Amniotic epithelial cell (primary cell): ENCODE results near the gene STARD3.
A peak's percentile ranks its signal among the peaks of the same experiment; 100 is the strongest.

Source experiments
- DNase-seq: peaks from one replicate; pipeline ENCODE4 v3.0.0-alpha.2; 2010; ENCODE audit warnings: low read depth

STARD3 gene

DNA sequence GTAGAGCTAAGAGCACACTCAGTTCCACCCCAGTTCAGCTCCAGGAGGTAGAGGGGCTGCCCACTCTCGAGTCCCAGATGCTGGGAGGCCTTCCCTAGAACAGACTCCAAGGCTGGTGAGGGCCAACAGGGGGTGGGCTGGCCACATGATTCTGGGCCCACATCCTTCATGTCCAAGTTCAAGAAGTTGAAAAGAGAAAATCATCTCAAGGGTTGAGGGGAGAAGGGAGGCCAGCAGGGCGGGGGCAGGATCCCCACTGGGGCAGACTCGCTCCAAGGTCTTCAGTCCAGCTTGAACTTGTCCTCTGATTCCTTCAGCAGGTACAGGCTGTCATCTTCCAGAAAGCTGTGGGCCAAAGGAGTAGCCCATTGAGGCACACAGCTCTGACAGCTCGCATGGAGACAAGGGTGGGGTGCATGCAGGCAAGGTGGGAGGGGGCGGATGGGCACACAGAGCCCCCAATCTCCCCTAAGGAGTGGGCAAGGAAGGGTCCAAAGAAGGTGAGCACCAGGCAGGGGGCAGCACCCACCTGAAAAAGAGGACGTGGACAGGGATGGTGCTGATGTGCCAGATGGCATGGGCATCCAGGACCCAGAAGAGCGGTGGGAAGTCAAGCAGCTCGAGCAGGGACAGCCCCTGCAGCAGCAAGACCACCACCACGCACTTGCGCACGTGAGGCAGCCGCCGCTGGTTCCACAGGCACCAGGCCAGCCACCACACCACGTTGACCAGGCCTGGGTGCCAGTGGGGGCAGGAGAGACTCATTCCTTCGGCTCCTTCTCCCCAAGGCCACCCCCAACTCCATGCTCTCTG is 35.8 kb downstream of the STARD3 start:
- no peak for DNase-seq

DNA sequence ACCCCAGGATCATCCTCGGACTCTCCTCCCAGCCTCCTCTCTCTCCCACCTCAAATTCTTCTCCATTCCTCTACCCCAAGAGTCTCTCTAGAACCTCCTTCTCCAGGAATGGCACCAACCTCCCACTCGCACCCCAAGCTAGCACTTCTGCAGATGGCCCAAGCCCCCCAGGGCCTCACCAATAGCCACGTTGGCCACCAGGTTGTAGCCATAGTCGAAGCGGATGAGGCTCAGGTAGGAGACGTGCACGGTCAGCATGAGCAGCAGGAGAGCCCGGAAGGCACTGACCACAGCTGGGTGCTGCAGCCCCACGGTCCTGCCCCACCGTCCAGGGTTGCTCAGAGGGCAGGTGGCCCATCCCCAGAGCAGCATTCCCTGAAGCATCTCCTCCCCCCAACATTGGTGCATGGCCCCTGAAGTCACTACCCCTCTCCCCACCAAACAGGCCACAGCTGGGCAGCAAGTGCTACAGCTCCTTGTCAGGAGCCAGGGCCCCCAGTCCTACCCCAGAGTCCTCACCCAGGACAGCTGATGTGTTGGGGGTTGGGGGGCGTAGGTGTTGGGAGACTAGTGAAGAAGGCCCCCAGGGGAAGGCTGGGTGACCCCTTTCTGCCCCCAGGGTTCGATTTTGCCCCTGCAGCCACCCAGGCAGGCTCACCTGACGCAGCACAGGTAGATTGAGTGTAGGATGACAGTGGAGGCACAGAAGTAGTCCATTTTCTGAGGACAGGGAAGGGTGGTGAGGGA is 36.6 kb downstream of the STARD3 start:
- no peak for DNase-seq

DNA sequence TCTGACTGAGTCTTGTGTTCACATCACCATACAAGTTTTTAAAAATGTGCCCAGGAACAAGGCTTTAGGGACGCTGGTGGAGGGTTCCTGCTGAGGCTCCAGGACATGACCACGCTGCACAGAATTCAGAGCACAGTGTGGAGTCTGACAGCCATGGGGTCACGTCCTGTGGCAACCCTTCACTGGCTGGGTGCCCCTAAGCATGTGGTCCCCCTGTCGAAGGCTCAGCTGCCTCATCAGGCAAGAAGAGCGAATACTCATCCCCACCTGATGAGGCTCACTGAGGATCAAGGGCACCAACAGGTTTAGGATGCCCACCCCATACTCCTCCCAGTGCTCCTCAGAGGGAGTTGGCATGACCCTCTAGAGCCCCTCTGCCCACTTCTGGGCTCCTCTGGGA is 37.2 kb downstream of the STARD3 start:
- DNase-seq, result no peak

DNA sequence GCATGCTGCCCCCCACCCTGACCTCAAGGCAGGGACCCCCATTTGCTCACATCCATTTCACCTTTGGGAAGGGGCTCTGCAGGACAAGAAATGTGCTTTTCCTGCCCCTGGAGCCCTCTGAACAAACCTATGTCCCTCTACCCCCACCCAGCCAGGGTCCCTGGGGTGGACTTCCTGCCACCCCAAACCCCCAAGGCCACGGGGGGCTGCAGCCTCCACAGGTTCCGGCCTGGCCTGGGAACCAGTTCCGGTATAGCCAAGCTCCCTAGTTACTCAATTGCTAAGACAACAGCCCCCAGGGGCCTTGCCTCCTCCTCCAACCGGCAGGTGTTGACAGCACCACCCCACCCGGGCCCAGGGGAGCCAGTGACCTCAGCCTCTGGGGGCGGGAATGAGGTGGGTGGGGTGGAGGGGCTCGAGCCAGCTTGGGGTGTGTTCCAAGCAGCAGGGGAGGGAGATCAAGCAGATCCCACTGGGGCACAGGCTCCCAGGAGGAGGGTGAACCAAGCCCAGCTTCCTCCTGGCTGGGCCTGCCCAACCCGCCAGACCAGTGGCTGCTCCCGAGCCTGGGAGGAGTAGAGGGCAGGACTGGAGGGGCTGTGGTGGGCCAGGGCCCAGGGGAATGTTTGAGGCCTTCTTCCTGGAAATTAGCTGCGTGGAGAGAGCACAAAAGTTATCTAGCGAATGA is 37.9 kb downstream of the STARD3 start:
- no peak for DNase-seq

DNA sequence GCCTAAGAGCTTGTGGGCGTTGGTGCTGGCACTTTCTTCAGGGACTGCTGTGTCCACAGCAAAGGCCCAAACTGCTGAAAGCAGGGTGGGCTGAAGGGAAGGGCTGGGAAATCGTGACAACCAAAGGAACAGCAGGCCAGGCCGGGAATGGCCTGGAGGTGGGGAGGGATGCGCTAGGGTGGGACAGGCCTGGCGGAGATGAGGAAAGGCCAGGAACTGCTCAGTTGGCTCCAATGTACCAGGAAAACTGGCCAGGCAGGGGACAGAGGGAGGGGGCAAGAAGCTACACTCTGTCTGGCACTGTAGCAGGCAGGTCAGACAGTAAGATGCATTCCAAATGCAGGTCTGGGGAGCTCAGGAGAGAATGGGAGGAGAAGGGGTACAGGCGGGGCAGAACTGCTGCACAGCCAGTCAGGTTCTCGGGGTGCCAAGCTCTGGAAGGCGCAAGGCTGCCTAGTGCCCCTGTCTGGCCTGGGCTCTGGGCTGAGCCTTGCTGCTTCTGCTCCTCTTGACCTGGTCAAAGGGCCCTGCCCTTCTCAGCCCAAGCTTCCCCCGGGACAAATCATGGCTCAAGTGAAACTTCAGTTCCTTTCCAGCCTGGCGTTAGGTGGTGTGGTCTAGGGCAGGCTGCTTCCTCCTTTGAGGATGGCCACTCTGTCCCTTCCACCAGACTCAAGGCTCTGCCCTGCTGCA is 38.6 kb downstream of the STARD3 start:
- DNase-seq, result no peak

DNA sequence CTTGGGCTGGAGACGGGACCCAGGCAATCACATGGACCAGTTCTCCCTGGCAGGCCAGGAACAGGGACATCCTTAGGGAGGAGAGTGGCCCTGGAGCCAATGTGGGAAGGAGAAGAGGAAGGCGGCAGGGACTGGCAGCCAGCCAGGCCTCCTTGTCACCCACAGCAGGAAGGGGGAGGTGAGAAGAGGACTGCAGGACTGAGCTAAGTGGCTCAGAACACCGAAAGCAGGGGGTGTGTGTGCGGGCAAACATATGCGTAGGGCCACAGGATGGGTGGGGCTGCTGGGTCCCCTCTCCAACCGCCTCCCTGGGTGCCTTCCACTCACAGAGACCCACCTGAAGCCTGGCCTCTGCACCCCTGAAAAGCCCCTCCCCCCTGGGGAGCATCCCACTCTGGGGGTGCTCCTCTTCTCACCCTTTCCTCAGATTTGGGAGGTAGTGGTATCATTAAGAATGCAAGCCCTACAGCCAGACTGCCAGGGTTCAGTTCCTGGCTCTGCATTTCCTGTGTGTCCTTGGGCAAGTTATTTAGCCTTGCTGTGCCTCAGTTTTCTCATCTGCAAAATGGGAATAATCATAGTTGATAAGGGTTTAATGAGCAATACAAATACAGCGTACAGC is 39.4 kb downstream of the STARD3 start:
- DNase-seq, result no peak

DNA sequence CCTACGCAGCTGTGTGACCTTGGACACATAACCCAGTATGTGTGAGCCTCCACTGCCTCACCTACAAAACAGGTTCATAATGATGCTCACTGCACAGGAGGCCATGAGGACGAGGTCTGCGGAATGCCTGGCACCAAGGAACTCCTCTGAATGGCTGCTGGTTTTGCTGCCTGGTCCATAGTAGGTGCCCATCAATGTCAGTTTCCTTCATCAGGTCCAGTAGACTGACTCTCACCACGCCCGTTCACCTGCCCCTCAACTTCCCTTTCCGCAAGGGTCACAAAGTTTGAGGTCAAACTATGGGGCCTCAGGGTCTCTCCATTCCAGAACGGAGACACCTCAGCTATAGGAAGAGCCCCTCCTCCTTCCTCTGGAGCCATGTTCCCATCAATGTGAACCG is 40.1 kb downstream of the STARD3 start:
- no peak for DNase-seq

DNA sequence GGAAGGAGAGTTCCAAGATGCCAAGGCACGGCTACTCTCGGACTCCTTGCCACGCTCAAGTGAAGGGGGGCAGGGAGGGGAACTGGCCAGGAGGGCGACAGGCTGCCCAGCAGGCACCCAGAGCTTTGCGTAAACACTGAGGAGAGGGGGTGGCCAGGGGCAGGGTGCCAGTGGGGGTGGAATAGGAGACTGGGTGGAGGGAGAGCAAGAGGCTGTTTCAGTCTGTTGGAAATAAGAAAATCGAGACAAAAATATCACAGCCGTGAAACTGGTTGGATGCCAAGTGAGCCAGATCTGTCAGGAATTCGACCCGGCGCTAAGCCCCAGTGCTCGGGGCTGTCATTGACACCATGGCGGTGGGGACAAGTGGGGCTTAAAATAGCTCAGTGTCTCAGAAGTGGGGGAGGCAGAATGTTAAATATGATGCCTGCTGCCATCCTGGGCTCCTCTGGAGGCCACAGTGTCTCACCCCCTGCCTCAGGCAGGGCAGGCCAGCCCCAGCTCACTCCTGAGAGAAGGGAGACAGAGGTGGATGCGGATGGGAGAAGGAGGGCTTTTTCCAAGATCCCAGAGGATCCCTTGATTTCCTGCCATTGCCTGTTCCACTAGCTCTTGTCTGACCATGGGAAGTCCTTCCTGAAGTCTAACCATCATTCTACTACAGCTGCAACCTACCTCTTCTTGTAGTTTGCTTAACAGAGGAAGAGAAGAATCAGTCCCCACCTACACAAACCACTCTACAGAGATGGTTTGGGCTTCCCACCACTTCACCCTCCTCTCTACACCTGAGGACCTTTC is 40.8 kb downstream of the STARD3 start:
- no peak for DNase-seq

DNA sequence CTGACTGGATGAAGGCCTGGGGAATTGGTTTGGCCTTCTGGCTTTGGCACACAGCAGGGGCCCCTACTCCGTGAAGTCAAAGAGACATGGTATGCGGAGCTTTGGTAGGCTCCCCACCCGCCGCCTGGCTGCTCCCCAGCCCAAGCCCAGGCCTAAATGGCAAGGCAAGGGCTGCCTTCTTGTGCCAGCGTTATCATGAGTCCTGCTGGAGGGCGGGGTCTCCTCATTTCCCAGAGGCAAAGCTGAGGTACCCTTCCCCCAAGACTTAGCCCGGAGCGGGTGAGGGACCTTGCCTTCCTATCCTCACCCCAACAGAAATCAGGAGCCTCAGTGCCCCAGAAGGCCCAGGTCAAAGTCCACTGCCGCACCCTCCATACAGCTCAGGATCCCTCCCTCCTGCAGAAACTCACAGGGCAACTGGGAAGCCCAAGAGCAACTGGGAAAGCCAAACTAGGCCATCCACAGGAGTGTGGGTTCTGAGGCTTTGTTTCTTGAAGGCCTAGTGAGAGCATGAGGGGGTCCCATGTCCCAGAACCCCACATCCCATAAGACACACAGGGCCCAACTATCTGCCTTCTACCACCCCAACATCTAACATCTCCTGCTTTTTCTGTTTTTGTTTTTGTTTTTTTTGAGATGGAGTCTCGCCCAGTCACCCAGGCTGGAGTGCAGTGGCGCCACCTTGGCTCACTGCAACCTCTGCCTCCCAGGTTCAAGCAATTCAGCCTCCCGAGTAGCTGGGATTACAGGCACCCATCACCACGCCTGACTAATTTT is 41.6 kb downstream of the STARD3 start:
- no peak for DNase-seq

DNA sequence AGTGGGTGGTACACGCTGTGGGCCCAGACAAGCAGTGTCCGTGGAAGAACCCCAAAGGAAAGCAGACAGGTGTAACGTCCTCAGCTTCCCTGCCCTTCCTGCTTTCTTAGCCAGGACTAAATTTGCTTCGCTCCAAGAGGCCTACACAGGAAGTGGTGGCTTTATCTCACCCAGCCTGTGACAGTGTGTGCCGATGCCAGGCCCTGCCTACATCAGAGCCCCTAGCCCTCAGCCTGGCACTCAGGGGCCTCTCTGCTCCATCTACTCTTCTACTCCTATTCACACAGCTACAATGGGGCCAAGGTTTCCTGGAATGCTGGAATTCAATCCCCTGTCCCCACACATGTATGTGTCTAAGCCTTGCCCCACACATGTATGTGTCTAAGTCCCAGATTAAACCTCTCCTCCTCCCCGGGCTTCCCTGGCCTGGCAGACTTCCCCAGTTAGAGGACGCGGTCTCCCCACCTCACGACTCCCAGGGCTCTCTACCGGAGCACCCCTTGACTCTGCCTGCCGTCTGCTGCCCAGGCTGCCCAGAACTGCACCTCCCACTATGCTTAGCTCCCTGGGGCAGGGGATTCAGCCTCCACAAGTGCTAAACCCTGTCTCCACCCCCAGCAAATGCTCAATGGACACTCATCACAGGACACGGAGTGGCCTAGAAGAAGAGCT is 42.7 kb downstream of the STARD3 start:
- no peak for DNase-seq

DNA sequence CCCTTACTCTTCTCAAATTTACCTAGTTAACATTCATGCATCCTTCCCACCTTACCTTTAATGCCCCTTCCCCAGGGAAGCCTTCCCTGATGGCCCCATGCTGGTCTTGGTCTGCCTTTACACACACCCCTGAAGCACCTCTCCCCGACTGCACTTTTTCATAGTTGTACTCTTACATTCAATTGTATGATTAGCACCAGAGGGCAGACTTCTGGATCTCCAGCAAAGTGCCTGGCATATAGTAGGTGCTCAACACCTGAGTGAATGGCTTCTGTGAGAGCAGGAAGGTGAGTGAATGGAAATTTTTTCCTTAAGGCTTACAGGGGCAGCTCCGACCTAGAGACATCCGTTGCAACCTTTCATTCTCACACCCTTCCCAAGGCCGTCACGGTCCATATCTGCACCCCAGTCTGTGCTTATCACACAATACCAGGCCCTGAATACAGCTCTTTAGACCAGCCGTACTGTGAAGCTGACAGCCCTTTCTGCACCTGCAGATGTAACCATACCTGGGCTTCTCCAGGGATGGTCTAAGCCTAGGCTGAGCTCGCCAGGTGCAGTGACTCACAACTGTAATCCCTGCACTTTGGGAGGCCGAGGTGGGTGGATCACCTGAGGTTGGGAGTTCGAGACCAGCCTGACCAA is 46.5 kb downstream of the STARD3 start:
- DNase-seq, result no peak

DNA sequence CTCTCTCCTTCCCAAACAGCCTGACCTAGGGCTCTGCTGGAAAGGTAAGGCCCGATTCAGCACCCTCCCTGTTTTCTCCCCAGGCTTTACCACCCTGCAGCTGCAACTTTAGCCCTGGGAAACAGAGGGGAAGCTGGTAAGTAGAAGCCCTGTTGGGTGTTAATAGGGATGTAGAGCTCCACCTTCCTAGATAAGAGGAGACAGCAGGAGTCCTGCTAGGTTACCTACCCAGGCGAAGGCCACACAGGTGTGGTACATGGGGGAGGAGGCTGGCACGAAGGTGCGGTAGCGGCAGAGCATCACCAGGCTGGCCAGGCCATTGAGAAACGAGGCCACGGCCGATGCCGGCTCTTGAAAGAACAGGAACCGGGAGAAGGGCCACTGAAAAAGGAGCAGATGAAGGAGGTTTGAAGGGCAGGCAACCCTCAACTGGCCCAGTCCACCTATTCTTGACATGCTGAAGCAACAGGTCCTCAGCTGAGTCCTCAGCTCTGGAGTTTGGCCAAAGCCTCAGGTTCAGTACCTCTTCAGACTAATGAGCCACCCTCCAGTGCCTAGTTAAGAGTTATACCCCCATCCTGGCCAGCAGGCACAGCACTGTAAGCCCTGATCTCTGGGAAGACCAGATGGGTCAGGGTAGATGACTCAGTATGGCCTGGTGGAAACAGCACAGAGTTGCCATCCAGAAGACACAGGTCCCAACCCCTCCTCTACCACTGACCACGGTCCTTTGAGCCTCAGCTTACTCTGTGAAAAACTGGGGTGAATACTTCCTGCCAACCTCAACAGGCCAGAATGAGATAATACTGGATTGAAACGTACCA is 47.6 kb downstream of the STARD3 start:
- no peak for DNase-seq

DNA sequence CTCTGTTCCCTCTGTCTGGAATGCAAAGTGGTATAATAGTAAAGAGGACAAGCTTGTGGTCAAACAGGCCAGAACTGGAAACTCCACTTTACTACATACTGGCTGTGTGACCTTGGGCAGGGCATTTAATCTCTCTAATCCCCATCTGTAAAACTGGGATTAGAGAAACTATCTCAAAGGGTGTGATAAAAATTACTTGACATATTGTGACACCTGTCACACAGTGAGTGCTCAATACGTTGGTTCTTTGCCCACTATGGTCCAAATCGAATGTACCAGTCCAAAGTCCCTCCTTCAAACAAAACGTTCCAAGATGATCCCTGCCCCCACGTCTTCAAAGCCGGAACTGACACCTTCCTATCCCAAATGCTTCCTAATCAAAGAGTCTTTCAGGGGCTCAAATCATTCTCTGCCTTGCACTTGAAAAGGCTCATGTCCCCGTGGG is 50.2 kb downstream of the STARD3 start:
- DNase-seq, result no peak

DNA sequence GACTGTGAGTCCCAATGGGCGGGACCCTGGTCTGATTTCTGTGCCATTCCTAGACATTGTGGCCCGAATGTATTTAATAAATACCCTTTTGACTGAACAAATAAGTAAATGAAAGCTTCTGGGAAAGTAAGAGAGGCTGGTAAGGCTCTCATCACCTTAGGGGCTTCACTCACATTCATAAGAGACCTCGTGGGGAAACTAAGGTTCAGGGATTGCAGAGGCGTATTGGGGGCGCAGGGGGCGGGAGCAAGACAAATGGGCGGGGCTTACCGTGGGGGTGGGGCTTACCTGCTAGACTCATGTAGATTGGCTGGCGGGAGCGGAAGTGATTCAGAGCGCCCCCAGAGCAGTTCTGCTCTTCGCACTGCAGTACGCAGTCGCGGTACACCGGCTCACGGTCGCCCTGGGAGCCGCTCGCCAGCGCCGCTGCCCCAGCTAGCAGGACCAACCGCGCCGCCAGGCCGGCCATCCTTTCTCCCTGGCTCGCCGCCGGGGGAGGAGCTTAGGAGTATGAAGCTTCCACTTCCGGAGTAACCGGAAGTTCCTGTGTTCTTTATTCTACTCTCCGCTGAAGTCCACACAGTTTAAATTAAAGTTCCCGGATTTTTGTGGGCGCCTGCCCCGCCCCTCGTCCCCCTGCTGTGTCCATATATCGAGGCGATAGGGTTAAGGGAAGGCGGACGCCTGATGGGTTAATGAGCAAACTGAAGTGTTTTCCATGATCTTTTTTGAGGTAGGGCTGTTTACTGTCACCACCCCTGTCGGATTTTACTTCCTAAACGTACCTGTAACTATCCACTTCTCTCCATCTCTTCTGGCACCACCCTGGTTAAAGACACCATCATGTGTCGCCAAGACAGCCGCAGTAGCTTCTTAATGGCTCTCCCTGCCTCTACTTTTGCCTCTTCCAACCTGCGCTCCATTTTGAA is 50.9 kb downstream of the STARD3 start, which contains the start of gene PGAP3:
Gene PGAP3, minus strand, starts transcription at position 512 of the 929 bp plus-strand sequence. Its CDS starts 43 bp downstream, at position 469.
- peak; percentile 87 for DNase-seq

DNA sequence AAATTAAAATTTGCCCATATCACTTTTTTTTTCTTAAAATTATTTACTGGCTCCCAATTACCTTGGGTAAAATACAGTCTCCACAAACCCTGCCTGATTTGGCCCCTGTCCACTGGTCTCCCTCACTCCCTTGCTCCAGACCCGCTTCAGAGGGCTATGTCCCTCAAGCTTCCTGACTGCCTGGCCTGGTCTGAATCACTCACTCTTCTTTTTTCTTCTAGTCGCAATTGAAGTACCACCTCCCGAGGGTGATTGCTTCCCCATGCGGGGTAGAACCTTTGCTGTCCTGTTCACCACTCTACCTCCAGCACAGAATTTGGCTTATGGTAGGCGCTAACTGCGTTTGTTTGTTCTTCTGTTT is 51.5 kb downstream of the STARD3 start:
- DNase-seq, result no peak

DNA sequence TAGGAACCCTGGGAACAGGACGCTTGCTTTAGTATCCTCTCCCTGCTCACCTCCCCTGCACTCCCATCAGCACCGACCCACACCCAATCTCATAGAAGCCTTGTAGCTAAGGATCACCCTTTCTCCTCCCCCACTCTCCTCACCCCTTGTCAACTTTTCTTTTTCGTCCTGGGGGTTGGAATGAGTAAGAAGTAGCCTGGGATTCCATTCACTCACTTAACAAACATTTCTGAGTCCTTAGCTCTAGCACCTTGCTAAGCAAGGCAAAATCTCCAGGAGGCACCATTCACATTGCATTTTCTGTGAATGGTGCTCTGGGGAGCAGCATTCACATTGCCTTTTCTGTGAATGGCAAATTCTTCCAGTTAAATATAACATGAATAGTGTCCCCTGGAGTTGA is 52.0 kb downstream of the STARD3 start:
- DNase-seq, result no peak

DNA sequence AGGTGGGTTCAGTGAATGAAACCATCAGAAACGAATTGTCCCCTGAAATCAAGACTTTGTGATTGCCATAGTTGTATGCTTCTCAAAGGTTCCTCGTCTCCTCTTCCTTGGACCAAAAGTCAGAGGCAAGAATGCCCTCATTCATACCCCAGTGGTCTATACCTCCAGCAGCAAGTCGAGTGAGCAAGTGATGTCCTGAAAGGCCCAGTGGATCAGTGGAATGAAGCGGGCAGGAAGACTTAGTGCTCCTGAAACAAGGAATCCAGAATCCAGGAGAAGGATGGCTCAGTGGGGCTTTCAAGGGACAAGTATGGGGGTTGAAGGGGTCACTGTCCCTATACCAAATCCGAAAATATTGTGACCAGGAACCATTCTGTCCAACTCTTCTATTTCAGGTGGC is 57.6 kb downstream of the STARD3 start:
- DNase-seq, result no peak
